GM12873 (cell line): ENCODE data around the gene FBH1.

Source experiments
- CTCF ChIP-seq: IDR thresholded peaks from 2 replicates; pipeline ENCODE4 v1.5.1; 2012; ENCODE audit warnings: low read depth, mild to moderate bottlenecking, moderate library complexity, low read length, control low read depth; ENCODE audit not compliant: insufficient read depth; ENCODE audit errors: missing control alignments

The FBH1 gene

DNA sequence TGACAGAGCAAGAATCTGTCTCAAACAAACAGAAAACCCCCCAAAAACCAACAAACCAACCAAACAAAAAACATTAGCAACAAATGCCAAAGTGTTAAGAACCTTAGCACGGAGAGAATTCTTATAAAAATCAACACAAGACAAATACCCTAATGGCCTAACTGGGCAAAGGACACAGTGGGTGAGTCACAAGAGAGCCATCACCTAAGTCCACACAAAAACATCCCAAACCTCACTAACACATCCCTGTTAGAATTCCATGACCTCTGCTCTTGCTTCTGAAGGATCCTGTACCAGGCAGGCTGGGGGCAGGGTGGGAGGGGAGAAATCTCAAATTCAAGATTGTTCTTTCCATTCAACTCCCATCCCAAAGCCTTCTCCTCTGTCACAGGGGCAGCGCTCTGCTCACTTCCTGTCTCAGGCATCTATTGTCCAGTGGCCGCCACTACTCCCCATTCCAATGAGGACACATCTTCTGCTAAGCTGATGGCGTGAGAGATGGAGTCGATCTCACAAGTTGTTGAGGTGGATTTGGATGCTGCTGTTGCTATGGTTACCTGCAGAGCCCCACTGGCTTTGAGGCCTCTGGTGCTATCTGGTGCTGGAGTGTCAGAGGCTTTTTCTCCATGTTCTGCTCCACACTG, 78.1 kb downstream of the FBH1 start:
- TF ChIP-seq CTCF = no peak

DNA sequence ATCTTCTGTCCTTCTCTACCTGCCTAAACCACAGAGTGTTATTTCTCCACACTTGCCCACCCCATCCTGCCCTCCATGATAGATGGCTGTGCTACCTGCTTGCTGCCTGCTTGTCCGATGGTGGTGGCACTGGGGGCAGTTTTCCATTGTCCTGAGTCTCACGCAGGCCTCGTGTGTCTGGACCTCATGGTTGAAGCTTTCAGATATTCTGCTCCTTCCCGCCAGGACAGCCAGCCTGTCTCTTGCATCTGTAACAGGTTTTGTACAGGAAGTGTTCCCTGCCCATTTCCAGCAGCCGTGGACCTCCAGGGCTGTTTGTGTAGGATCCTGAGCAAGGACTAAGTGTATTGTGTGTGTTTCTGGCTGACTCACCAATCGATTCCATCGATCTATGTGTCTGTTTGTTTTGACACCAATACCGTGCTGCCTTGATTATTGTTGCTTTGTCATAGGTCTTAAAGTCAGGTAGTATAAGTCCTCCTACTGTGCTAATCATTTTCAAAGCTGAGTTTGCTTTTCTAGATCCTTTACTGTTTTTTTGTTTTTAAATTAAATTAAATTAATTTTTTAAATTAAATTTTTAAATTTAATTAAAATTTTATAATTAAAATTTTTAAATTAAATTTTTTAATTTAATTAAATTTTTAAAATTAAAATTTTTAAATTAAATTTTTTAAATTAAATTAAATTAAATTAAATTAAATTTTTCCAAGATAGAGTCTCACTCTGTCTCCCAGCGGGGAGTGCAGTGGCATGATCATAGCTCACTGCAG, 78.8 kb downstream of the FBH1 start:
- TF ChIP-seq CTCF = no peak

- no peak for TF ChIP-seq CTCF
Measured at GRCh38 chr10:5970066-5970465, 80.0 kb downstream of the FBH1 start.

- TF ChIP-seq CTCF = no peak
Measured at GRCh38 chr10:5970527-5970926, 80.5 kb downstream of the FBH1 start.

DNA sequence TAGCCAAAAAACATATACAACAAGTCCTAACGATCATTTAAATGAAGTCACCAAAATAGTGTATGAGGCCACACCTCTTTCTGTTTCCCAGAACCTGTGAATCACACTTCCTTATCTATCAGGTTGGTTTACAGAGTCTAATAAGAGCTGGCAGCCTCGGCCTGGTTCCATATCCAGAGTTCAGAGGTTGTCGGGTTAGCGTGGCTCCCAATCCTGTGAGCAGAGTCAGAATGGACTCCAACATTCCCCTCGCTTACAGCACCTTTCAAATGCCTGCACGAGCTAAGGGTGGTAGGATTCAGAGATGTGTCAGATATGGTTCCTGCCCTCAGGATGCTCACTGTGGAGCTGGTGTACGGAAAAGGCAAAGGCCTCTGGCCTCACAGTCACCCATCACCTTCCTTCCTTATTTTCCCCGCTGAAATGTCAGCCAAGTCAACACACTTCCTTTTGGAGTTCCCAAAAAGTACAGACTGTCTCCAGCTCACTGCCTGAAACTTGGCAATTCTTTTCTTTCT, 81.3 kb downstream of the FBH1 start:
- no peak for TF ChIP-seq CTCF

- TF ChIP-seq CTCF = no peak
Measured at GRCh38 chr10:5971886-5972285, 81.8 kb downstream of the FBH1 start.

GRCh38 chr10:5973069-5973468, 83.0 kb downstream of the FBH1 start:
- TF ChIP-seq CTCF = no peak
